ENCODE results near the gene TRRAP.
A peak's percentile ranks its signal among the peaks of the same experiment; 100 is the strongest.
"Not testable (repeated sequence)": the region's sequence is repeated elsewhere in the genome, so short reads cannot be mapped to it uniquely, and the experiment has no call there.

TRRAP gene

DNA sequence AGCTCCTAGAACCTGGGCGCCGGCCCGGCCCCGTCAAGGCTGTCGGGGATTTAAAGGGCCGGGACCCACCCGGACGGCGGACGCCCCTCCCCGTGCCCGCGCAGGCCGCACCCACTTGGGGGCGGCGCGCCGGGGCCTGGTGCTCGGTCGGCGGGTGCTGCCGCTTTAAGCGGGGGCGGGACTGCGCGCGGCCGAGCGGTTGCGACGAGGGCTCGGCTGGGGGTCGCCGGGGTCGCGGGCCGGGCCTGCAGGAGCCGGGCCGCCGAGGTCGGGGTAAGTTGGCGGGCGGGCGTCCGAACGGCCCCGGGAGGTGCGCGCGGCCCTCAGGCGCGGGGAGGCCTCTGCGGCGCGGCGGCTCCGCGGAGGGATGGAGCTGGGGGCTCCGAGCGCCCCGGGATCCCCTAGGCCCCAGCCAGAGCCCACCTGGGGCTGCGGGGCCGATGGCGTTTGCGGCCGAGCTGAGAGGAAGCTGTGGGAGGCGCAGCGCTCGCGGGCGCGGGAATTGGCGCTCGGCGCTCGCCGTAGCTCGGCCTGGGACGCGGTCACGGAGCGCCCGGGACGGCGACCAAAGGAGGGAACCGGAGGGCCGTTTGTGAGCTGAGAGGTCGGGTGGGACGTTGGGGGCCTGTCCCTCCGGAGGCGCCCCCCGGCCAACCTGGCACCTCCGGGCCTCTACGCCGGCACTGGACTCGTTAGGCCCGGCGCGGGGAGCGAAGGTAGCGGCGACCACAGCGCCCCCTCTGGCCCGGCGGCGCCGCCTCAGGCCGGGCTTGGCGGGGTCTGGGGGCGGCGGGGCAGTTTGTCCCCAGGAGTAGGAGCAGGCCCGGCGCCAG lies at the start of gene TRRAP:
TSS of gene TRRAP (plus strand) at position 168 of the 833 bp plus-strand sequence. CDS start 2,619 bp downstream, outside the sequence.
- peak; percentile 83 for DNase-seq

DNA sequence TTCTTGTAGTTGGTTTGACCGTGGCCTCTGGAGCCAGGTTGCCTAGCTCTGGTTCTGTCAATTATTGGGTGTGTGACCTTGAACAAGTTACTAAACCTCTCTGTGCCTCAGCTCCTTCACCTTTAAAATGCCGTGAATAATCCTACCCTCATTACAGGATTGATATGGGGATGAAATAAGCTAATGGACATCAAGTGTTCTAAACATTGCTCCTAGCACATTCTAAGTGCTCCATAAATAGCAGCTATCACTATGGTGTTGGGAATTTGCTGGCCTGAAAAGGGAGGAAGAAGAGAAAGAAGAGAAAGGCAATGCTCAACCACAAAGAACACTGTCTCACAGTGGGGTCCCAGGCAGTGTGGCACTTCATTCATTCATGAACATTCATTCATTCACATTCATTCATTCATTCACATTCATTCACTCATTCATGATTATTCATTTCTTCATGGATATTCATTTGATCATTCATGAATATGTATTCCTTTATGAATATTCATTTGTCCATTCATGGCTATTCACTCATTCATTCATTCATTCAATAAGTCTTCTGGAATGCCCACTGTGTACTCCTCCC lies 47.3 kb upstream of the TRRAP start:
- DNase-seq: no peak

DNA sequence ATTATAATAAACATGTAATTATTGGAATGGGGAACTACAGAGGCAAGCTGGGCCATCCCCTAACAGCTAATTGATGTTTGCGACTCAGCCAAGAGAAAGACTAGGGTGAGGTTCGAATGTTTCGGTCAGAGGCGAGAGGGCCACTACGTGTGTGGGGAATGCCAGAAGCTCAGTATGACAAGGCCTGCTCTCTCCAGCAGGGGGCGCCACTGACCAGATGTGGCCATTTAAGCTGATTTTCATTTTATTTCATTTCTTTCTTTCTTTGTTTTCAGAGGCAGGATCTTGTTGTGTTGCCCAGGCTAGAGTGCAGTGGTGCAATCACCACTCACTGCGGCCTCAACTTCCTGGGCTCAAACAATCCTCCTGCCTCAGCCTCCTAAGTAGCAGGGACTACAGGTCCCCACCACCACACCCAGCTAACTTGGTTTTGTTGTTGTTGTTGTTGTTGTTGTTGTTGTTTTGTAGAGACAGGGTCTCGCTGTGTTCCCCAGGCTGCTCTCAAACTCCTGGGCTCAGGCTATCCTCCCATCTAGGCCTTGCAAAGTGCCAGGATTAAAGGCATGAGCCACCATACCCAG lies 46.6 kb upstream of the TRRAP start:
- DNase-seq: peak; percentile 77

GRCh38 chr7:98833022-98833421 lies 45.3 kb upstream of the TRRAP start:
- DNase-seq: no peak

DNA sequence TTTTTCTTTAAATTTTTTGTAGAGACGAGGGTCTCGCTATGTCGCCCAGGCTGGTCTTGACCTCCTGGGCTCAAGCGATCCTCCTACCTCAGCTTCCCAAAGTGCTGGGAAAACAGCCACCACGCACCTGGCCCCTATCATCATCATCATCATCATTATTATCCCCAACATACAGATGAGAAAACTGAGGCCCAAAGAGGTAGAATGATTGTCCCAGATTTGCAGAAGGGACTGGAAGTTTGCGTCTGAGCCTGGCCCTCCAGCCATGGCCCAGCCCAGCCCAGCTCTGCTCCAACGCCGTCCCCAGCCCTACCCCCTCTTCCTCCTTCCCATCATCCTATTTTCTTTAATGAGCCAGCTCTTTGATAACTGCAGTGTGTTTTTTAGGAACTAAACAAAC lies 43.4 kb upstream of the TRRAP start:
- no peak for DNase-seq

GRCh38 chr7:98836811-98837629 lies 41.3 kb upstream of the TRRAP start:
- DNase-seq: peak; percentile 64

- no peak for DNase-seq
Observed at GRCh38 chr7:98837630-98837972, 40.7 kb upstream of the TRRAP start.

DNA sequence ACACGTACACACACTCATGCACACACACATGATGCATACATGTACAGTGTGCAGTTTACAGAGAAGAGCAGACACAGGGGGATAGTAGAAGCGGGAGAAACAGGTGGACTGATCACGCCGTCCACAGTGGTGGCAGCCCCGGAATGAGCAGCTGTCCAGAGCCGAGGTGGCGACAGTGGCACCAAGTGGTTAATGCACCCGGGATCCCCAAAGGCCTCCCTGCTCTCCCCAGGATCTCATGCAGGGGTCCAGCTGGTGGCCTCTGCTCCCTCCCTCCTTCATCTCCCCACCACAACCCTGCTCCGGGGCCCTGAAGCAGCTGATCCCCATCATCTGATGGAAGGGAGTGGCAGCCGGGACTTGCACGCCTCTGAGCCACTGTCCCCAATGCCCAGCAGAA lies 38.2 kb upstream of the TRRAP start:
- DNase-seq: no peak

DNA sequence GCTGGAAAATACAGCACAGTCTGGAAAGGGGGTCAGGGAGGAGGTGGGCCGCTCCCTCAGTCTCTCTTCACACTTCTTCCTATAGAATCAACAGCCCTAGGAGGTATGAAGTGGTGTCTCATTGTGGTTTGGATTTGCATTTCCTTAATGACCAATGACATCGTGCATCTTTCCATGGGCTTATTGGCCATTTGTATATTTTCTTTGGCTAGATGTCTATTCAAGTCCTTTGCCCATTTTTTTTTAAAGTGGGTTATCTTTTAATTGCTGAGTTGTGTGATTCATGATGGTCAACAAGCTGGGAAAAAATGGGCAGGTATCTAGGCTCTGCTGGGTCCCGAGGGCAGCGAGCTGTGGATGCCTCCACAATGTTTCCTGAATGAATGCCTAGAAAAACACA lies 37.6 kb upstream of the TRRAP start:
- DNase-seq: no peak

DNA sequence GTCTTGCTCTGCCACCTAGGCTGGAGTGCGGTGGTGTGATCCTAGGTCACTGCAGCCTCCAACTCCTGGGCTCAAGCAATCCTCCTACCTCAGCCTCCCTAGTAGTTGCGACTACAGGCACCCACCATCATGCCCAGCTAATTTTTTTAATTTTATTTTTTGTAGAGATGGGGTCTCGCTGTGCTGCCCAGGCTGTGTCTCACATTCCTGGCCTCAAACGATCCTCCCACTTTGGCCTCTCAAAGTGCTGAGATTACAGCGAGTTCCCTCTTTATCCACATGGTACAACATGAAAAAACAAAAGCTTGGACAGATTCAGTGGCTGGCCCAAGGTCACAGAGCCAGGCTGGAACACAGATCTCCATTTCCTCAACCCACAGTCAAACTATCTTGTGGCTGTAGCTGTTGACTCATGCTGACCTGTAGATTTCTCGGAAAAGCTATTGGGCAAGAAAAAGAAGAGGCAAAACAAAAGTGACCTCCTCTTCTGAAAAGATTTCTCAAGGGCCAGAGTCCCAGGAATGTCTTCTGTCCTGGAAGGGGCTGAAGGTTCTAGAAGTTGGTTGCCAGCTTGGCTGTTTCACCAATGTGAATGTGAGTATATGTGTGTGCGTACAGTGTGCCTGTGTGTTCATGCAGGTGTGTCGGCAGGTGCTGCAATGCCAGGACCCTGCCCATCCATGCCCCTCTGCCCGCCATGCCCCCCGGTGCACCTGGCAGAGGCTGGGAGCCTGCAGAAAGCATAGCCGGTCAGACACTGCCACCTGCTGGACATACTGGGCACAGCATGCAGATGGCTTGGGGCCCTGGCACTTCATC lies 36.9 kb upstream of the TRRAP start:
- DNase-seq: peak; percentile 89

GRCh38 chr7:98842552-98842951 lies 35.8 kb upstream of the TRRAP start:
- not testable (repeated sequence) for DNase-seq

DNA sequence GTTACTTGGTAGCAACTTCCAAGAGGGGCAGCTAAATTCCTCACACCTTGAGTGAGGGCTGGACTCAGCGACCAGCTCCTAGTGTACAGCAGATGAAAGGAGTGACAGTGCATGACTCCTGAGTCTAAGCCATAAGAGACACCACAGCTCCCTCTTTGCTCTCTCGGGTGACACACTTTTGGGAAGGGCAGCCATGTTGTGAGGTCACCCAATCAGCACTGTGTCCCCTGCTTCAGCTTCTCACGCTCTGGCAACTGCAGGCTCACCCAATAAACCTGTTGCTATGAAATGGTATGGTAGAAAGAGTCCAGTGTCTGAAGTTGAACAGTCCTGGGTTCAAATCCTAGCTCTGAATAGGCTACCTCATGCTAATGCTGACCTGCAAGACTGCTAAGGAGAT lies 29.4 kb upstream of the TRRAP start:
- DNase-seq: no peak

- no peak for DNase-seq
Observed at GRCh38 chr7:98852826-98853225, 25.5 kb upstream of the TRRAP start.

DNA sequence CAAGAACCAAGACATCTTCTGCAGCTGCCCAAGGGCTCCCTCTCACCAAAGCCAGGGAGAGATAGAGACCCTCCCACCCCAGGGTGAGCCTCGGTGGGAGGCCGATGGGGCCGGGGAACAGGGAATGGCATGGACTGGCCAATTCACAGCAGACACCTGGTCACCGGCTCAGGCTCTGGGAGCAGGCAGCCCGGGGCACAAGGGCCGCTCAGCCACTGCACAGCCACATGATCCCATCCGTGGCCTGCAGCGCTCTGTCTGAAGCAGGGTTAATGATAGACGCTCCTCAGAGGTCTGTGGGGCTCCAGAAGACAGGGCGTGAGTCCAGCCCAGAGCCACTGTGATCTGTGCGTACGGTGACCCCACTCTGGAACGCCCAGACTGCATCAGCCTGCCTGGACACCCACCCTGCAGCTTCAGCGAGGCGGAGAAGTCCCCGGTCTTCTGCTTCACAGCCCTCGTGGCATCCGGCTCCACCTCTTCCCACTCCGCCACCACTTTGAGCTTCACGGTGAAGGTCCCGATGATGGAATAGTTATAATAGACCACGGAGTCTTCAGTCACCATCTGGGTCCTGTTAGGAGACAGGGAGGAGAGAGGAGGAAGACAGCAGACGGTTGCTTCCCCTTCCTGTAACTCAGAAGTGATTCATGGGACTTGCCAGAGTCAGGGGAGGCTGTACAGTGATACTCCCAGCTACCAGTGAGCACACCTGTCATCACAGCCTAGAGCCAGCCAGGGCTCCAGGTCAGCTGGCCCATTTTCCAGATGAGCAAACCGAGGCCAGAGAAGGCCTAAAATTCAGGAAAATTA lies 22.5 kb upstream of the TRRAP start:
- DNase-seq: no peak

GRCh38 chr7:98860071-98860470 lies 18.3 kb upstream of the TRRAP start:
- no peak for DNase-seq

DNA sequence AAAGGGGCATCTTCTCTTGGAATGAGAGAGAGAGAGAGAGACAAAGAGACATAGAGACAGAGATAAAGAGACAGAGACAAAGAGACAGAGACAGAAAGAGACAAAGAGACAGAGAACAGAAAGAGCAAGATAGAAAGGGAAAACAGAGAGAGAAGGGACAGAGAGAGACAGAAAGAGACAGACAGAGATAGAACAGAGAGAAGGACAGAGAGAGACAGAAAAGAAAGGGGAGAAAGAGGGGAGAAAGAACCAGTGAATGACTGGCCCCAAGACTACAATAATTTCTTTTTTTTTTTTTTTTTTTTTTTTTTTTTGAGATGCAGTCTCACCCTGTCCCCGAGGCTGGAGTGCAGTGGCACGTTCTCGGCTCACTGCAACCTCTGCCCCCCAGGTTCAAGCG lies 16.1 kb upstream of the TRRAP start:
- DNase-seq: no peak

- no peak for DNase-seq
Observed at GRCh38 chr7:98862716-98863420, 15.5 kb upstream of the TRRAP start.

DNA sequence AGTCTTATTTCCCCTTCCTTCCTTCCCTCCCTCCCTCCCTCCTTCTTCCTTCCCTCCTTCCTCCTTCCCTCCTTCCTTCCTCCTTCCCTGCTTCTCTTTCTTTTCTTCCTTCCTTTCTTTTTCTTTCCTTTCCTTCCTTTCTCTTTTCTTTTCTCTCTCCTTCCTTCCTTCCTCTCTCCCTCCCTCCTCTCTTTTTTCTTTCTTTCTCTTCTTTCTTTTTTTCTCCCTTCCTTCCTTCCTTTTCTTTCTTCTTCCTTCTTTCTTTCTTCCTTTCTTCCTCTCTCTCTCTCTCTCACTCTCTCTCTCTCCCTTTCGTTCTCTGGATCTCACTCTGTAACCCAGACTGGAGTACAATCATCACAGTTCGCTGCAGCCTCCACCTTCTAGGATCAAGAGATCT lies 14.7 kb upstream of the TRRAP start:
- DNase-seq: no peak

DNA sequence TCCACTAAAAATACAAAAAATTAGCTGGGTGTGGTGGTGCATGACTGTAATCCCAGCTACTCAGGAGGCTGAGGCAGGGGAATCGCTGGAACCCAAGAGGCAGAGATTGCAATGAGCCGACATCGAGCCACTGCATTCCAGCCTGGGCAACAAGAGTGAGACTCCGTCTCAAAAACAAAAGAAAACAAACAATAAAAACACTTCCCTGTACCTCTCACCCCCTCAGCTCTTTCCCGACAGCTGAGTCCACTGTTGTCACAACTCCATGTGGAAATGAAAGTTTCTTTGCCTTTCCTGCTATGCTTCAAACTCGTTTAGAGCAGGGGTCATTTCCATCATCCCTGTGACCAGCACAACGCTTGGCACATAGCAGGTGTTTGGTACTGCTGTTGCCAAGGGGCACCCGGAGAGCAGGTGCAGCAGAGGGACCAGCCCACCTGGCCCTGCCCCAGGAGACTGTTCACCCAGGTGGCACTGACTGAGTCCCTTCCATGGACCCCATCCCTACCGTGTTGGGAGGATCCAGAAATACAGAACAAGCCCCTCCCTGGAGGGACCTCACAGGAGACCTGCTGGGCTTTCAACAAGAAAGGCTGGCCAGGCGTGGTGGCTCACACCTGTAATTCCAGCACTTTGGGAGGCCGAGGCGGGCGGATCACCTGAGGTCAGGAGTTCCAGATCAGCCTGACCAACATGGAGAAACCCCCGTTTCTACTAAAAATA lies 13.4 kb upstream of the TRRAP start:
- no peak for DNase-seq

DNA sequence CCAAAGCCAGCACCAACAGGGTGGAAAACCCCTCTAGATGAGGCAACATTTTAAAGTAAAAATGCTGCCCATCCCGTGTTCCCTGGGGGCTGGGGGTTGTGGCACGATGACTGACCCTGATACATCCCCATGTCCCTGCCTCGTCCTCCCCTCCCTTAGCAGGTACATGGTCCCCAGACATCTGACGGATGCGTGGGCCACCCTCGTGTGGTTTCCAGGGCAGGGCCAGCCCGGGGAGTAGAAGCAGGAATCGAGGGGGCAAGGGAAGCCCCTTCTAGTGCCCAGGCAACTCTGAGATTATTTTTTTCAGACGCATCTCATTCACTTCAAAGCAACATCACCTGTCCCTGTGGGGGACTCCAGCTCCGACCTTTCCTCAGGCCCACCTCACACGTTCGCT lies 12.0 kb upstream of the TRRAP start:
- no peak for DNase-seq

All from stimulated activated CD8-positive, alpha-beta memory T cell treated with anti-CD3 and anti-CD28 coated beads, Interleukin-4, amount 100 ng/mL, for 48 hours (primary cell).